Body of pancreas (tissue), 4 donors: ENCODE results near the gene GPN1.

Source experiments
- POLR2A ChIP-seq, 3 donors: fragments of 450-650 bp; IDR thresholded peaks; one replicate each; pipeline ENCODE4 v1.6.1; 2016; ENCODE audit warnings: antibody characterized with exemption in 3 of 3, mild to moderate bottlenecking in 2 of 3
- TF ChIP-seq, protein P1 (sequence below), 7 experiments: fragments of 450-650 bp in 4 of 7; fragments of 200-600 bp in 3 of 7; sonication (generic) in 3 of 7; IDR thresholded peaks; one replicate each; pipeline ENCODE4 v1.5.1; 2016 to 2019; ENCODE audit warnings: antibody characterized with exemption in 7 of 7

DNA sequence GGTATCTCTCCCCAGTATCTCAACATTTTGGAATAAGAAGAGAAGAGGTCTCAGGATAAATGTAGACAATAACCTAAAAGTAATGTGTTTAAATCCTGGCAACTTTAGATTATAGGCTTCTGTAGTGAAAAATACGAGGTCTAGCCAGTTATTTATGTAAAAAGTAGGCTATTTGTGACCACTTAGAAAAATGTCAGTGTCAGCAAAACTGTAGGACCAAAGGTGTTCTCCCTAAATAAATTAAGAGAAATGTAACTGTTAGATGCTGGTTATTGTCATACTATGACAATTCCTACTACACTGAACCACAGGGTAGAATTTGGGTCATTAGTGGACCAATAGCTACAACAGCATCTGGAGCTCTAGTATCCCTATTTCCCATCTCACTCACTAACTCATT lies 32.5 kb downstream of the GPN1 start:
- TF ChIP-seq, protein P1, sequence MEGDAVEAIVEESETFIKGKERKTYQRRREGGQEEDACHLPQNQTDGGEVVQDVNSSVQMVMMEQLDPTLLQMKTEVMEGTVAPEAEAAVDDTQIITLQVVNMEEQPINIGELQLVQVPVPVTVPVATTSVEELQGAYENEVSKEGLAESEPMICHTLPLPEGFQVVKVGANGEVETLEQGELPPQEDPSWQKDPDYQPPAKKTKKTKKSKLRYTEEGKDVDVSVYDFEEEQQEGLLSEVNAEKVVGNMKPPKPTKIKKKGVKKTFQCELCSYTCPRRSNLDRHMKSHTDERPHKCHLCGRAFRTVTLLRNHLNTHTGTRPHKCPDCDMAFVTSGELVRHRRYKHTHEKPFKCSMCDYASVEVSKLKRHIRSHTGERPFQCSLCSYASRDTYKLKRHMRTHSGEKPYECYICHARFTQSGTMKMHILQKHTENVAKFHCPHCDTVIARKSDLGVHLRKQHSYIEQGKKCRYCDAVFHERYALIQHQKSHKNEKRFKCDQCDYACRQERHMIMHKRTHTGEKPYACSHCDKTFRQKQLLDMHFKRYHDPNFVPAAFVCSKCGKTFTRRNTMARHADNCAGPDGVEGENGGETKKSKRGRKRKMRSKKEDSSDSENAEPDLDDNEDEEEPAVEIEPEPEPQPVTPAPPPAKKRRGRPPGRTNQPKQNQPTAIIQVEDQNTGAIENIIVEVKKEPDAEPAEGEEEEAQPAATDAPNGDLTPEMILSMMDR (IDR thresholded peaks at IDR 0.05): no peak
- TF ChIP-seq POLR2A (IDR thresholded peaks at IDR 0.05): no peak
